ENCODE measurements around the gene ENDOG.

DNA sequence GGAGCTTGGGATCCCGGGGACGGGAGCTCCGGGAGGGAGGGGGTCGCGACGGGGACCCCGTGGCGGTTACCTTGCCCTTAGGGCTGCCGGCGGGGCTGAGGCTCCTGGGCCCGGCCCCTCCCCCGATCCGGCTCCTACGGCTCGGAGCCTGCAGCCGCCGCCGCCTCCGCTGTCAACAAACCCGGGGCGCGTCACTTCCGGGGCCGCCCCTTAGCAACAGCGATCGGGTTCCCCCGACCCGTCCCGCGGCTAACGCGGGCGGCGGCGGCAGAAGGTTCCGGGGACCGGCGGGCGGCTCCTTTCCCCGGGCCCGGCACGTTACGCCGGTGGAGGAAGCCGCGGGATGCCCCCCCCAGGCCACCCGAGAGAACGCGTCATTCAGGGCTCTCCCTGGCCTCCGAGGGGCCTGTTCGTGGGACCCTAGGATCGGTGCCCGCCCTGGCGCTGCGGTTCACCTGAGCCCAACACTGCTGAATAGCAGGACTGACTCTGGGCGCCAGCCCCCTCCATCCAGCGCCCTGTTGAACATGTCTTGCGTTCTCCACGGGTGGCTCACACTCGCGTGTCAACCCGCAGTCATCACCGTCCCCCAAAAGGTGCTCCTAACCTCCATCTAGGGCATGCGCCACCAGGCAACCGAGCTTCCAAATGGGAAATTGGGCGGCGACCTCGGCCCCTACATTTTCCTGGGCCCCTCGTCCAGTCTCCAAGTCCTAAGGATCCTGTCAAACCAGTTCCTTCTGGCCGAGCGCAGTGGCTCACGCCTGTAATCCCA is 46.4 kb upstream of the ENDOG start, which contains the start of gene ZER1:
- TF ChIP-seq, protein P1, sequence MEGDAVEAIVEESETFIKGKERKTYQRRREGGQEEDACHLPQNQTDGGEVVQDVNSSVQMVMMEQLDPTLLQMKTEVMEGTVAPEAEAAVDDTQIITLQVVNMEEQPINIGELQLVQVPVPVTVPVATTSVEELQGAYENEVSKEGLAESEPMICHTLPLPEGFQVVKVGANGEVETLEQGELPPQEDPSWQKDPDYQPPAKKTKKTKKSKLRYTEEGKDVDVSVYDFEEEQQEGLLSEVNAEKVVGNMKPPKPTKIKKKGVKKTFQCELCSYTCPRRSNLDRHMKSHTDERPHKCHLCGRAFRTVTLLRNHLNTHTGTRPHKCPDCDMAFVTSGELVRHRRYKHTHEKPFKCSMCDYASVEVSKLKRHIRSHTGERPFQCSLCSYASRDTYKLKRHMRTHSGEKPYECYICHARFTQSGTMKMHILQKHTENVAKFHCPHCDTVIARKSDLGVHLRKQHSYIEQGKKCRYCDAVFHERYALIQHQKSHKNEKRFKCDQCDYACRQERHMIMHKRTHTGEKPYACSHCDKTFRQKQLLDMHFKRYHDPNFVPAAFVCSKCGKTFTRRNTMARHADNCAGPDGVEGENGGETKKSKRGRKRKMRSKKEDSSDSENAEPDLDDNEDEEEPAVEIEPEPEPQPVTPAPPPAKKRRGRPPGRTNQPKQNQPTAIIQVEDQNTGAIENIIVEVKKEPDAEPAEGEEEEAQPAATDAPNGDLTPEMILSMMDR (IDR thresholded peaks at IDR 0.05) = peak in 1 of 4 experiments; percentile 2
- peak; percentile 79 for TF ChIP-seq POLR2AphosphoS5 (IDR thresholded peaks at IDR 0.05)
- TF ChIP-seq EP300 (IDR thresholded peaks at IDR 0.05) = no peak

All from gastroesophageal sphincter (tissue), 3 donors.